CD8-positive, alpha-beta memory T cell (primary cell): ENCODE data around the gene AKR1A1. TPM values are rescaled to one million over a fixed set of nuclear protein-coding genes. Genes with fewer than 3 reads are reported as not detected.

ENCODE experiments used
- polyA plus RNA-seq: library from polyadenylated mRNA; unstranded; fragments of 300-500 nt; fragmentation: Illumina TruSeq; gene quantifications from one replicate; pipeline ENCODE4 v1.2.3, GENCODE V29; 2021
- total RNA-seq, 2 experiments: library from RNA; stranded (reverse); gene quantifications; one replicate each; pipeline ENCODE4 v1.2.3, GENCODE V29; 2021

AKR1A1 gene
- total and polyA plus RNA-seq, 3 experiments from 2014 or later: 98.3 to 217 (median 204) TPM

Other genes starting within 250 kb of the AKR1A1 start
- 10 to 100 TPM; 41.5 to 42.4 TPM for gene HPDL, start 223.9 kb upstream of the AKR1A1 start, total RNA-seq
- 1.4 TPM for gene HPDL, start 223.9 kb upstream of the AKR1A1 start, polyA plus RNA-seq
- 10 to 100 TPM; 46.4 to 48.9 TPM for gene TOE1, start 210.7 kb upstream of the AKR1A1 start, total RNA-seq
- 12.5 TPM for gene TOE1, start 210.7 kb upstream of the AKR1A1 start, polyA plus RNA-seq
- 10 to 100 TPM; 70.1 to 75.4 TPM for gene MUTYH, start 210.4 kb upstream of the AKR1A1 start, total RNA-seq
- gene MUTYH, start 210.4 kb upstream of the AKR1A1 start, polyA plus RNA-seq: 24.4 TPM
- 1 to 10 TPM; 2.9 to 3.6 TPM for gene TESK2, start 59.7 kb upstream of the AKR1A1 start, total RNA-seq
- 3.1 TPM for gene TESK2, start 59.7 kb upstream of the AKR1A1 start, polyA plus RNA-seq
- gene CCDC163, start 50.8 kb upstream of the AKR1A1 start, total RNA-seq: 1 to 10 TPM; 6.1 to 6.6 TPM
- gene CCDC163, start 50.8 kb upstream of the AKR1A1 start, polyA plus RNA-seq: 7.7 TPM
- 1 to 10 TPM; 6.6 to 7.2 TPM for gene MMACHC, start 50.5 kb upstream of the AKR1A1 start, total RNA-seq
- 0.64 TPM for gene MMACHC, start 50.5 kb upstream of the AKR1A1 start, polyA plus RNA-seq
- 100 to 1,000 TPM; 784 to 849 TPM for gene PRDX1, start 28.9 kb upstream of the AKR1A1 start, total RNA-seq
- gene PRDX1, start 28.9 kb upstream of the AKR1A1 start, polyA plus RNA-seq: 261 TPM
- gene NASP, start 33.2 kb downstream of the AKR1A1 start, total RNA-seq: 100 to 1,000 TPM; 212 to 219 TPM
- gene NASP, start 33.2 kb downstream of the AKR1A1 start, polyA plus RNA-seq: 79.9 TPM
- gene CCDC17, start 73.2 kb downstream of the AKR1A1 start, total RNA-seq: 1 to 10 TPM; 1.4 TPM
- gene CCDC17, start 73.2 kb downstream of the AKR1A1 start, polyA plus RNA-seq: 0.13 TPM
- gene GPBP1L1, start 135.7 kb downstream of the AKR1A1 start, total RNA-seq: 100 to 1,000 TPM; 102 to 107 TPM
- 90.3 TPM for gene GPBP1L1, start 135.7 kb downstream of the AKR1A1 start, polyA plus RNA-seq
- gene TMEM69, start 137.4 kb downstream of the AKR1A1 start, total RNA-seq: 10 to 100 TPM; 45.2 to 45.8 TPM
- 33.7 TPM for gene TMEM69, start 137.4 kb downstream of the AKR1A1 start, polyA plus RNA-seq
- gene IPP, start 199.8 kb downstream of the AKR1A1 start, total RNA-seq: 10 to 100 TPM; 18.3 to 19.4 TPM
- 15.0 TPM for gene IPP, start 199.8 kb downstream of the AKR1A1 start, polyA plus RNA-seq